DMS153 (cell line): ENCODE measurements around the gene GSK3A.

Source experiments
- DNase-seq: peaks from one replicate; lab custom pipeline; 2025; lab: John Stamatoyannopoulos, UW

GSK3A gene

GRCh38 chr19:42199440-42200115 is 42.8 kb downstream of the GSK3A start:
- peak; percentile 57 for DNase-seq

GRCh38 chr19:42198676-42199439 is 43.5 kb downstream of the GSK3A start:
- no peak for DNase-seq

DNA sequence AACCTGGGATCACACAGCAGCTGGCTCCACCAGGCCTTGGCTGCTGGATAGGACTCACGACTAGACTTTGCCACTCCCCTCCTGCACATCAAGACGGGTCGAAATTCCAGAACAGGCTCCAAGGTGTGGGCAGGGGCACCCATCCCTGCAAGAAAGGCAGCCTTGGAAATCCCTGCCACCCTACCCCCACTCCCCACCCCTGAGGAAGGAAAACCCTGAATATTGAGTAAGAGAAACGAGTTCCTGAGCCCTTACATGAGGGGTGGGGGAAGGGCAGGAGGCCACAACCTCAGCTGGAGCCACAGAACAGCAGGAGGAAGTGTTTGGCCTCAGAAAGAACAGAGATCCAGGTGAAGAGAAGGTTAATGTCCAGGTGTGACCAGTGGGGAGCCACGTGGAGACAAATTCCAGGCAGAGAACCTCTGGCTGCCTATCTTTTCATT is 45.0 kb downstream of the GSK3A start:
- DNase-seq = no peak

GRCh38 chr19:42196011-42197001 is 46.1 kb downstream of the GSK3A start:
- no peak for DNase-seq

DNA sequence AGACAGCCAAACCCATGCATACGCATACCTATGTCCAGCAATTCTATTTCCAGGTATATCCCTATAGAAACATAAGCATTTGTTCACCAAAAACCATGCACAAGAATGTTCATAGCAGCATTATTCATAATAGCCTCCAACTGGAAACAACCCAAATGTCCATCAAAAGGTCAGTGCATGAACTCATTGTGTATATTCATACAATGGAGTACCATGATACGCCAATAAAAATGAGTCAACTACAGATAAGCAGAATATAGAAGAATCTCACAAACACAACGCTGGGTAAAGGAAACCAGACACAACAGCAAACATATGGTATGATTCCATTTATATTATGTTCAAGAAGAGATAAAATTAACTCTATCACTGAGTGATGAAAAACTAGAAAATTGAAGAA is 48.7 kb downstream of the GSK3A start:
- no peak for DNase-seq

GRCh38 chr19:42193294-42193693 is 49.1 kb downstream of the GSK3A start:
- no peak for DNase-seq

DNA sequence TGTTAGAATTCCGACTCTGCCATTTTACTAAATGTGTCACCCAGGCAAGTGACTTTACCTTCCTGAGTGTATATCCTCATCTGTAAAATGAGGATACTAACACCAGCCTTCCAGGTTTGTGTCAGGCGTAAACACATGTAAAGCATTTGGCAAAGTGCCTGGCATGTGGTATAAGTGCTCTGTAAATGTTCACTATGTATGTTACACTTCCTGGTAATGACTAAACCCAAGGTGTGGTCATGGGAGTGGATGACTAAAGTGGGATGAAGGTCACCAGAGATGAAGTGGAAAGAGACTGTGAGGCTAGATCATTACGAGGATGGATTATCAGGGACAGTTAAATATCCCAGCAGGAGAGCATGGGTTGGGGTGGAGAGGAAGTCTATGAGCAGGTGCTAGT is 50.5 kb downstream of the GSK3A start:
- peak; percentile 100 for DNase-seq

DNA sequence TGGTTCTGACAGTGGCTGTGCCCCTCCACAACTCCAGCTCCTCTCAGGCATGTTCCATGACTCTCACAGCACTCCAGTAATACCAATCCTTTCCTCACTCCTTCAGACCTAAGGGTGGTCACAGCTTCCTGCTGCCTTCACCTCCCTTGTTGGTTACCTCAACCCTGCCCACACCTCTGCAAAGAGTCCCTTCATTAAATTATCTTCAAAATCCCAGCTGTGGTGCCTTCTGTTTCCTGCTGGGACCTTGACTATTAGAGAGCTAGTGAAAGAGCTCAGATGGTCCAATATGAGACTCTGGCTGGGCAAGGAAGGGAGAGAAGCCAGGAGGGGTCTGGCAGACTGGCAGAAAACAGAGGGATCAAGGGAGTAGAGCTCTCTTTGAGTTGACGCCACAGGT is 51.1 kb downstream of the GSK3A start:
- DNase-seq = peak; percentile 60

DNA sequence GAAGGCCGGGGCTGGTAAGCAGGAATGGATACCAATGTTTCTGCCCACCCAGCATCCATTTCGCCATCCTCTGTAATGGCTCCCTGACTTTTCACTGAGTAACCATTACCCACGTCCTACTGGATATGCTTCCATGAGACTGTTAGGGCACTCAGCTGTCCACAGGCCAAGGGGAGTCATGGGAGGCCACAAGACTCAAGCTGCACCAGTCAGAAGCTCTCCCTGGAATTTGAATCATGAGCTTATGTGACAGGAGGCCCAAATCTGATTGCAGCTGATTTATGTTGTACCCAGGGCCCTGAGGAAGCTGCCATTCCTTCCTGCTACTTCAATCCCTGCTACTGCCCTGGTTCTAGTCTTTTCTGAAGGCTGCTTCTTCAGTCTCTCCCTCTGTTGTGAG is 53.3 kb downstream of the GSK3A start:
- DNase-seq = no peak

DNA sequence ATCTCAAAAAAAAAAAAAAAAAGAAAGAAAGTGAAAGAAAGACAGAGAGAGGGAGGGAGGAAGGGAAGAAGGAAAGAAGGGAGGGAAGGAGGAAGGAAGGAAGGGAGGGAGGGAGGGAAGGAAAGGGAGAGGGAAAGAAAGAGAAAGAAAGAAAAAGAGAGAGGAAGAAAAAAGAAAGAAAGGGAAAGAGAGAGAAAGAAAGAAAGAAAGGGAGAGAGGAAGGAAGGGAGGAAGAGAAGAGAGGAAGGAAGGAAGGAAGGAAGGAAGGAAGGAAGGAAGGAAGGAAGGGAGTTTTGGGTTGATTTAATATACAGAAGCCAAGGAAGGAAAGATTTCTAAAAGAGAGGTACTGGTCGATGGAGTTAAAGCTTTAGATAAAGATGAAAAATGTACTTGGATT is 53.7 kb downstream of the GSK3A start:
- DNase-seq = no peak

DNA sequence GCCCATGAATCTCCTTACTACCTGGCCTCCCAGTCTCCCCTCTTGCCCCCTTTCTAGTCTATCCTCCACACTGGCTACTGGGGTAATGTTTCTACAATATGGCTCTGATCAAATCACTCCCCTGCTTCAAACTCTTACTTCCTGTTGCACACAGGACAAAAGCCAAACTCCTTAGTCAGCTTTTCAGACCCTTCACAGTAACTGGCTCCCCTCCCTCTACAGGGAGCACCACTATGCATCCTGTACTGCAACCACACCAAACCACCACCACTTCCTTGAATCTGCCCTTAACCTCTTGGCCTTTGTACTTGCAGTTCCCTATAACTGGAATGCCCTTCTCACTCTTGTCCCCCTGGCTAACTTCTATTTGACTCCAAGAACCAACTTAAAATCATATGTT is 57.1 kb downstream of the GSK3A start:
- peak; percentile 45 for DNase-seq

- DNase-seq = peak; percentile 80
These were observed 58.0 kb downstream of the GSK3A start for GRCh38 chr19:42184401-42184861.
